Measurements from ENCODE around the gene ATG2A. TPM values are rescaled to one million over a fixed set of nuclear protein-coding genes. Genes with fewer than 3 reads are reported as not detected.

Gene ATG2A
- total RNA-seq, 1 donor from 2014 or later = 4.4 TPM

DNA sequence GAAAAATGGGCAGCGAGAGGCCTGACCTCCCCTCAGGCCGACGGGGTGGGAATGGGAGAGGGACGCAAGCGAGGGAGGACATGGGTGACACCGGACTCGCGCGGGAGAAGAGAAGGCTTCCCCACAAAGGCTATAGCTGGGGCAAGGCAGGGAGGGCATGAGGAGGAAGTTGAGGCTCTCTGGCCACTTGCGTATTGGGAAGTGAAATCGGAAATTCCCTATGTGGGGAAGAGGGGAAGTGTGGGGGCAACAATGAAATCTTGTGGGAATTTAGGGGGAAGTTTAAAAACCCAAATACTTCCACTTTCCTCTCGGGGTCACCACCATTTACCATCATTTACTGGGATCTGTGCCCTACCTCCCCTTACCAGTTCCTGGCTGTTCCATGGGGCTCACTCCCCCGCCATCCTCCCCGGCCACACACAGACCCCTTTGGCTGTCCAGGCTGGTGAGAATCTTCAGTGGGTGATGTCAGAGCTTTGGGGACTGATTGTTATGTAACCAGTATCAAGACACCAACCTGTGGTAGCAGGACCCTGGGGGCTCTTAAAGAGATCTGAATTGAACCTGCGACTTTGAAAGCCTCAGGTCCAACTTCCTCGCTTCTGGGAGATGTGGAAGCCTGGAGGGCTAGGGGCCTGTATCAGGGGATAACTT, 37.6 kb downstream of the ATG2A start:
- Histone ChIP-seq H2AFZ (replicated peaks) (peak overlapping the region; percentile 78), H4K20me1 (ENCODE audit: low read depth) (peaks cover 24% of the 10 kb centered on the region), H3F3A (ENCODE audit: low read depth) (peaks cover 15% of the 10 kb centered on the region), H3K4me2 (peak overlapping the region; percentile 93), H3K9me3 (ENCODE audit: low read depth) (no peaks in the 10 kb centered on the region), H3K9ac (peak overlapping the region; percentile 94), H3K4me3 (peak overlapping the region; percentile 88), H3K4me1 (peaks cover 18% of the 10 kb centered on the region), H3K79me2 (ENCODE audit: low read depth) (peaks cover 17% of the 10 kb centered on the region), H3K27me3 (no peaks in the 10 kb centered on the region), H3K36me3 (no peaks in the 10 kb centered on the region), H3K27ac (peak overlapping the region; percentile 80)
- Mint-ChIP-seq H3K4me3 (peak overlapping the region; percentile 98), H3K36me3 (peaks cover under 1% of the 10 kb centered on the region), H3K9me3 (no peaks in the 10 kb centered on the region), H3K4me1 (peaks cover 50% of the 10 kb centered on the region), H3K27me3 (ENCODE audit: insufficient read depth, low read depth) (peaks cover 8% of the 10 kb centered on the region), H3K27ac (peak overlapping the region; percentile 79)
- TF ChIP-seq, protein P1, sequence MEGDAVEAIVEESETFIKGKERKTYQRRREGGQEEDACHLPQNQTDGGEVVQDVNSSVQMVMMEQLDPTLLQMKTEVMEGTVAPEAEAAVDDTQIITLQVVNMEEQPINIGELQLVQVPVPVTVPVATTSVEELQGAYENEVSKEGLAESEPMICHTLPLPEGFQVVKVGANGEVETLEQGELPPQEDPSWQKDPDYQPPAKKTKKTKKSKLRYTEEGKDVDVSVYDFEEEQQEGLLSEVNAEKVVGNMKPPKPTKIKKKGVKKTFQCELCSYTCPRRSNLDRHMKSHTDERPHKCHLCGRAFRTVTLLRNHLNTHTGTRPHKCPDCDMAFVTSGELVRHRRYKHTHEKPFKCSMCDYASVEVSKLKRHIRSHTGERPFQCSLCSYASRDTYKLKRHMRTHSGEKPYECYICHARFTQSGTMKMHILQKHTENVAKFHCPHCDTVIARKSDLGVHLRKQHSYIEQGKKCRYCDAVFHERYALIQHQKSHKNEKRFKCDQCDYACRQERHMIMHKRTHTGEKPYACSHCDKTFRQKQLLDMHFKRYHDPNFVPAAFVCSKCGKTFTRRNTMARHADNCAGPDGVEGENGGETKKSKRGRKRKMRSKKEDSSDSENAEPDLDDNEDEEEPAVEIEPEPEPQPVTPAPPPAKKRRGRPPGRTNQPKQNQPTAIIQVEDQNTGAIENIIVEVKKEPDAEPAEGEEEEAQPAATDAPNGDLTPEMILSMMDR (IDR thresholded peaks at IDR 0.05) = no peak
- TF ChIP-seq EZH2phosphoT487 (IDR thresholded peaks at IDR 0.05) (no peak), EZH2 (IDR thresholded peaks at IDR 0.05) (no peak)
- DNase-seq (ENCODE audit: low spot score) = no peak

DNA sequence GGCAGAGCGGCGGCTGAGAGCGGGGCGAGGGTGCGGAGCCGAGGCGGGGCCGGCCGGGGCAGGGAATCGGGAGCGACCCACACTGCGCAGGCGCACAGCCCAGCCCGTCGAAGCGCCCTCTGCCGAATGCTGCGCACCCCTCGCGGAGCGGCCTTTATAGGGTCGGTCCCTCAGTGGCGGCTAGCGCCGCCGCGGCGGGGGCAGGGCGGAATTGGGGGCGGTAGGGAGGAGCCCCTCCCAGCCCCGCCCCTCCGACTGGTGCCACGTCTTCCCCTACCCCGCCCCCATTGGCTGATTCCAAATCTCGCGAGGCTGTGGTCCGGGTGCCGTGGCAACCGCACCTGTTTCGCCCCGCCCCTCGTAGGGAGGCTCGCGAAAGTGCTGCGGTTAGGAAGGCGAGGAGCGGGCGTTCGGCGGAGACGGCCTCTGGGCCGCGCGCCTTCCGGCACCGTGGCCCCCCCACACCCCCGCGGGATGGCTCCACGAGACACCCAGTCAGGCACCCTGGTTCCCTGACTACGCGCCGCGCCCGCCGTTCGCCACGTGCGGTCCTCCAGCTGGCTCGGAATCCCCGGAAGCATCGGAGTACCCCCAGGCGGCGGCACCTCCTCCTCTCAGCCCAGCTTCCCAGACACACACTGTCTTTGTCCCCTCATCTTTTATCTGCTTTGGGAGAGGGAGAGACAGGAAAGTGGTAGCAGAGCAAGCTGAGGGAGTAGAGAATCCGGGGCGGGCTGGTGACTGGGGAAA, 38.3 kb downstream of the ATG2A start, which contains the start of gene EHD1:
Gene EHD1, minus strand, starts transcription at position 128 of the 750 bp plus-strand sequence. CDS start 157 bp downstream, outside the sequence.
- Histone ChIP-seq H2AFZ (replicated peaks) (peak within 1 kb of the TSS; percentile 90), H3K4me3 (peak within 1 kb of the TSS; percentile 88), H3K27me3 (no peaks in the 10 kb centered on the region), H3K79me2 (ENCODE audit: low read depth) (peaks cover 17% of the 10 kb centered on the region), H4K20me1 (ENCODE audit: low read depth) (peaks cover 24% of the 10 kb centered on the region), H3K4me2 (peak within 1 kb of the TSS; percentile 93), H3K9me3 (ENCODE audit: low read depth) (no peaks in the 10 kb centered on the region), H3K4me1 (peaks cover 18% of the 10 kb centered on the region), H3K9ac (peak within 1 kb of the TSS; percentile 94), H3K27ac (peak within 1 kb of the TSS; percentile 80), H3K36me3 (no peaks in the 10 kb centered on the region), H3F3A (ENCODE audit: low read depth) (peaks cover 15% of the 10 kb centered on the region)
- Mint-ChIP-seq H3K9me3 (no peaks in the 10 kb centered on the region), H3K27ac (peak within 1 kb of the TSS; percentile 90), H3K4me3 (peak within 1 kb of the TSS; percentile 98), H3K36me3 (peaks cover 2% of the 10 kb centered on the region), H3K27me3 (ENCODE audit: insufficient read depth, low read depth) (peaks cover 5% of the 10 kb centered on the region), H3K4me1 (peaks cover 52% of the 10 kb centered on the region)
- DNase-seq (ENCODE audit: low spot score) = peak; percentile 100
- TF ChIP-seq EZH2 (IDR thresholded peaks at IDR 0.05) = no peak
- no peak for TF ChIP-seq EZH2phosphoT487 (IDR thresholded peaks at IDR 0.05)
- TF ChIP-seq, protein P1 (IDR thresholded peaks at IDR 0.05) = peak; percentile 59

DNA sequence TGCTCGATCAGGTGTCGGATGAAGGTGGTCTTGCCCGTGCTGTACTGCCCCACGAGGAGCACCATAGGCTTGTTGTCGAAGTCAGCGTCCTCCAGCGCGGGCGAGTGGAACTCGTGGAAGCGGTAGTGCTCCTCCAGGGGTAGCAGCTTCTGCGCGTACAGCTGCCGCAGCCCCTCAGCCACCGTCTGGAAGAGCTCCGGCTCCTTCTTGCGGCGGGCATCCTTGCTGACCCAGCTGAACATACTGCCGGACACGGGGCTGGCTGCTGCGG, 38.9 kb downstream of the ATG2A start:
- Histone ChIP-seq H3K27me3 (no peaks in the 10 kb centered on the region), H3K4me3 (peak overlapping the region; percentile 88), H3K4me1 (peaks cover 18% of the 10 kb centered on the region), H3K9me3 (ENCODE audit: low read depth) (no peaks in the 10 kb centered on the region), H3K79me2 (ENCODE audit: low read depth) (peaks cover 17% of the 10 kb centered on the region), H2AFZ (replicated peaks) (peak overlapping the region; percentile 90), H3K36me3 (no peaks in the 10 kb centered on the region), H3K27ac (no peak overlapping the region), H4K20me1 (ENCODE audit: low read depth) (peaks cover 24% of the 10 kb centered on the region), H3F3A (ENCODE audit: low read depth) (peaks cover 15% of the 10 kb centered on the region), H3K4me2 (peak overlapping the region; percentile 88), H3K9ac (peak overlapping the region; percentile 43)
- H3K4me3 Mint-ChIP-seq = peak overlapping the region; percentile 98
- peaks cover 5% of the 10 kb centered on the region for H3K27me3 Mint-ChIP-seq (ENCODE audit: insufficient read depth, low read depth)
- TF ChIP-seq EZH2phosphoT487 (IDR thresholded peaks at IDR 0.05) (no peak), EZH2 (IDR thresholded peaks at IDR 0.05) (peak; percentile 34)
- DNase-seq (ENCODE audit: low spot score) = no peak
- H3K4me1 Mint-ChIP-seq = peaks cover 52% of the 10 kb centered on the region
- H3K9me3 Mint-ChIP-seq = no peaks in the 10 kb centered on the region
- no peak overlapping the region for H3K27ac Mint-ChIP-seq
- peaks cover 2% of the 10 kb centered on the region for H3K36me3 Mint-ChIP-seq
